ENCODE data around the gene HAUS3. TPM values are rescaled to one million over a fixed set of nuclear protein-coding genes. Genes with fewer than 3 reads are reported as not detected.

HAUS3 gene
- total RNA-seq, 2 experiments from 2014 or later, result 15.9 to 22.2 TPM

GRCh38 chr4:2266181-2266580 lies 24.3 kb upstream of the HAUS3 start:
- Histone ChIP-seq H2AFZ (ENCODE audit: low read length) (no peak overlapping the region), H3K4me2 (ENCODE audit: low read length) (no peak overlapping the region), H3K4me1 (ENCODE audit: insufficient read depth, low read length, poor library complexity, severe bottlenecking) (peaks cover 17% of the 10 kb centered on the region), H4K20me1 (ENCODE audit: insufficient read depth, low read length) (no peaks in the 10 kb centered on the region), H3K79me2 (ENCODE audit: insufficient read depth, low read depth, low read length) (no peaks in the 10 kb centered on the region), H3K9me3 (ENCODE audit: low read length) (no peaks in the 10 kb centered on the region), H3K27ac (ENCODE audit: low read depth, low read length, poor library complexity, severe bottlenecking) (no peak overlapping the region), H3K9me2 (ENCODE audit: insufficient read depth, low read length) (no peaks in the 10 kb centered on the region), H3K4me3 (ENCODE audit: low read depth, low read length, poor library complexity, severe bottlenecking) (no peak overlapping the region), H3K36me3 (ENCODE audit: insufficient read depth, low read length) (no peaks in the 10 kb centered on the region)
- TF ChIP-seq CTCF (conservative IDR thresholded peaks at IDR 0.05; ENCODE audit: low read length) (no peak), EZH2phosphoT487 (IDR thresholded peaks at IDR 0.05; ENCODE audit: borderline replicate concordance, low read depth, low read length) (no peak)
- intact Hi-C loops (cut with micrococcal nuclease; ENCODE audit: unreplicated experiment), result no loop called here
- BruUV-seq (replicated peaks), result no TSS peak
- CTCF ChIA-PET (ENCODE audit: unreplicated experiment), result no interaction called here
- POLR2A ChIA-PET, result no interaction called here
- no peak for DNase-seq (ENCODE audit: low spot score)

- Histone ChIP-seq H3K27ac (ENCODE audit: low read depth, low read length, poor library complexity, severe bottlenecking) (no peak overlapping the region), H3K36me3 (ENCODE audit: insufficient read depth, low read length) (no peaks in the 10 kb centered on the region), H3K9me3 (ENCODE audit: low read length) (no peaks in the 10 kb centered on the region), H4K20me1 (ENCODE audit: insufficient read depth, low read length) (no peaks in the 10 kb centered on the region), H3K79me2 (ENCODE audit: insufficient read depth, low read depth, low read length) (no peaks in the 10 kb centered on the region), H2AFZ (ENCODE audit: low read length) (no peak overlapping the region), H3K4me3 (ENCODE audit: low read depth, low read length, poor library complexity, severe bottlenecking) (no peak overlapping the region), H3K4me1 (ENCODE audit: insufficient read depth, low read length, poor library complexity, severe bottlenecking) (peaks cover 20% of the 10 kb centered on the region), H3K9me2 (ENCODE audit: insufficient read depth, low read length) (no peaks in the 10 kb centered on the region), H3K4me2 (ENCODE audit: low read length) (no peak overlapping the region)
- BruUV-seq (replicated peaks), result no TSS peak
- intact Hi-C loops (cut with micrococcal nuclease; ENCODE audit: unreplicated experiment), result no loop called here
- ChIA-PET CTCF (ENCODE audit: unreplicated experiment) (no interaction called here), POLR2A (no interaction called here)
- DNase-seq (ENCODE audit: low spot score), result no peak
- TF ChIP-seq CTCF (conservative IDR thresholded peaks at IDR 0.05; ENCODE audit: low read length) (no peak), EZH2phosphoT487 (IDR thresholded peaks at IDR 0.05; ENCODE audit: borderline replicate concordance, low read depth, low read length) (no peak)
These were observed 23.5 kb upstream of the HAUS3 start for GRCh38 chr4:2265113-2266110.

- H3K27ac ChIP-seq (ENCODE audit: low read depth, low read length, poor library complexity, severe bottlenecking), result no peak overlapping the region
- H3K4me2 ChIP-seq (ENCODE audit: low read length), result peak overlapping the region; percentile 21; the same call in 1 of the 2 replicates
- H4K20me1 ChIP-seq (ENCODE audit: insufficient read depth, low read length), result no peaks in the 10 kb centered on the region
- H3K4me1 ChIP-seq (ENCODE audit: insufficient read depth, low read length, poor library complexity, severe bottlenecking), result peaks cover 20% of the 10 kb centered on the region
- ChIA-PET POLR2A (no interaction called here), CTCF (ENCODE audit: unreplicated experiment) (no interaction called here)
- no peaks in the 10 kb centered on the region for H3K9me2 ChIP-seq (ENCODE audit: insufficient read depth, low read length)
- no peak overlapping the region for H3K4me3 ChIP-seq (ENCODE audit: low read depth, low read length, poor library complexity, severe bottlenecking)
- H3K79me2 ChIP-seq (ENCODE audit: insufficient read depth, low read depth, low read length), result no peaks in the 10 kb centered on the region
- H3K36me3 ChIP-seq (ENCODE audit: insufficient read depth, low read length), result no peaks in the 10 kb centered on the region
- intact Hi-C loops (cut with micrococcal nuclease; ENCODE audit: unreplicated experiment), result no loop called here
- no peaks in the 10 kb centered on the region for H3K9me3 ChIP-seq (ENCODE audit: low read length)
- DNase-seq (ENCODE audit: low spot score), result no peak
- H2AFZ ChIP-seq (ENCODE audit: low read length), result no peak overlapping the region
- no peak for TF ChIP-seq CTCF (conservative IDR thresholded peaks at IDR 0.05; ENCODE audit: low read length)
- TF ChIP-seq EZH2phosphoT487 (IDR thresholded peaks at IDR 0.05; ENCODE audit: borderline replicate concordance, low read depth, low read length), result no peak
- BruUV-seq (replicated peaks), result no TSS peak
These were observed 22.6 kb upstream of the HAUS3 start for GRCh38 chr4:2264481-2265041.

All from OCI-LY7 (cell line).